Mammary epithelial cell (primary cell): ENCODE measurements around the gene MYH10.

Source experiments
- CTCF ChIP-seq, 2 donors: IDR thresholded peaks in 1 of 2; conservative IDR thresholded peaks in 1 of 2; 2 replicates each; pipeline ENCODE4 v1.5.1; 2011 to 2012; ENCODE audit warnings: inconsistent platforms in 2 of 2, low read length in 2 of 2, mild to moderate bottlenecking in 2 of 2, control low read depth in 1 of 2, low read depth in 1 of 2; ENCODE audit not compliant: insufficient read depth in 1 of 2; ENCODE audit errors: extremely low read depth in 1 of 2
- EZH2 ChIP-seq: IDR thresholded peaks from 2 replicates; pipeline ENCODE4 v1.6.1; 2012; ENCODE audit warnings: low read length, inconsistent platforms, borderline replicate concordance

DNA sequence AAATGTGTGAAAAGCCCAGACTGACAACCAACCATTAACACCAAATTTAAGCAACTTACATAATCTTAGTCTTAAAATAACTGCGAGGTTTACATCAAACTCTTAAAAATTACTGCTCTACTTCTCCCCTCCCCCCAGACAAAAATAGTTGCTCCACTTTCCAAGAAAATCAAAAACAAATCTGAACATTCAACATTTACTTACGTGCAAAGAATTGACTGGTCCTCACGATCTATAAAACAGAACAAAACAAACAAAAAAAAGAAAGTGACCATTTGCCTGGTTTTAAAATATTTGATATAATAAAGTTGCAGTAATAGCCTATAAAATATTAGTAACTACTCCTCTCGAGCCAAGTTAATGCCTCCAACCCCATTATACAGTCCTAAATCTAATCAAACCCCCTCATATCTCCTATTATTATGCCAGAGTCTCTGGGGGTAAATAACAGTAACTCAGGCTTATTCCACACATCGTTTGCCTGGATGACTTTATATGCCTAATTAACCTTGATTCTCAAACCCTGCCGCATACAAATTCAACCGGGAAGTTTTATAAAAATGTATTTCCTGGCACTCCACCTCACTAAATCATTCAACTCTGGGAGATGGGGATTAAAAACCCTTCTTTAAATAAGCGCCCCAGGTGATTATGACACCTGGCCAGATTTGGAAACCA lies 41.5 kb downstream of the MYH10 start:
- TF ChIP-seq CTCF (conservative IDR thresholded peaks at IDR 0.05 in 1 of 2, IDR thresholded peaks at IDR 0.05 in 1 of 2; ENCODE audit: extremely low read depth in 1 of 2, insufficient read depth in 1 of 2, low read depth in 1 of 2, low read length in 2 of 2) (no peak), EZH2 (no peak)
